ENCODE measurements around the gene HTR1D.
"Not testable (repeated sequence)": the region's sequence is repeated elsewhere in the genome, so short reads cannot be mapped to it uniquely, and the experiment has no call there.

Gene HTR1D

DNA sequence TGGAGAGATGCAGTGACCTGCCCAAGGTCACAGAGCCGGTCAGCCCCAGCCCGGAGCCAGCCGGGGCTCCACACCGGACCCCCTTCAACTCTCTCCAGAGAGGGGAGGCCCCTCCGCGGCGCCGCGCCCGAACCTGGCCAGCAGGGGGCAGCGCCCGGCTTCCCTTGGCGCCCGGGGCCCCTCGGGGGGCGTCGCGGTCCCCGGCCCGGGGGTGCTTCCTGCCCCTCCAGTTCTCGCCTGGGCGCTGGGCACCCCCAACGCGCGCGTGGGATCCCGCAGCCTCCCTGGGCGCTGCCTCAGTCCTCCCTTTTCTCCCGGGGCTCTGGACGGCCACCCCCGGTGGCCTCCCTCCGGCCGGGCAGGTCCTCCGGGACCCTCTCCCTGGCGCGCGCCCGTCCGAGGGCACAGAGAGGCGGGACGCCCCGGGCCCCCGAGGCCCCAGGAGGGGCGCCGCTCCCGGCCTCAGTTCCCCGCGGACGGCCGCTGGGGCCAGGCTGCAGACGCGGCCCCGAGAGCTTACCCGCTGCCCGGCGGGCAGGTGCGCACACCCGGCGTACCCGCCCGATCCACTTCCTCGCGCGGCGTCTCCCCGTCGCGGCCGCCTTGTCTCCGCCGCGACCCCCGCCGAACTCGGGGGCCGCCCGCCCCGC, 406 bp downstream of the HTR1D start:
- peak in 1 of 2 donors; percentile 18 for DNase-seq

GRCh38 chr1:23215751-23216449, 1.4 kb downstream of the HTR1D start:
- DNase-seq: no peak

DNA sequence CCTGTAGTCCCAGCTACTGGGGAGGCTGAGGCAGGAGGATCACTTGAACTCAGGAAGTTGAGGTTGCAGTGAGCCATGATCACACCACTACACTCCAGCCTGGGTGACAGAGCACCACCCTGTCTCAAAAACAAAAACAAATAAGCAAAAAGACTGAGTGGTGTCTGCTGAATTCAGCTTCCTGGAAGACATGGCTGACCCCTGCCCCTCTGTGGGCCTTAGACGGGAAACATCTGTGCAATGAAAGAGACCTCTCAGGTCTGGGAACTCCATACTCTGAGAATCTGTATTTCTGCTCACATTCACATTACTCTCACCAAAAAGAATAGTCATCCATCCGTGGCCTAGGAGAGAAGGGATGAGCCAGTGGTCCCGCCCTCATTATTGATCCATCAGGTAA, 2.0 kb downstream of the HTR1D start:
- DNase-seq: no peak

- DNase-seq: no peak
These were observed 2.7 kb downstream of the HTR1D start for GRCh38 chr1:23214640-23215039.

DNA sequence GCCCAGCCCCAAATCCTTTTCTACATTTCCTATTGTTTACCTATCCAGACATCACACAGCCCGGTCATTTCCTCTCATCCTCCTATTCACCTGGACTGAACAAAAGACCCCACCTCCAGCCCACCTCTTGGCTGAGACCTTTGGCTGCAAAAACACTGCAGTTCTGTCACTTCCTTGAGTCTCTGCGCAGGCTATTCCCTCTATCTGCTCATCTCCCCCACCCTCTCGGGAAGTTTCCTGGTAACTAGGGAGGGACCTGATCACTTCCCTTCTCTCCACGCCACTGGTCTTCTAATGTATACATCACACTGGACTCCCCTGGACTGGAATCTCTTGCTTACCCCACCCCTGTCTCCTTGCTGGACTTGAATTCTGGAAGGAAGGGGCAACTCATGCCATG, 5.3 kb downstream of the HTR1D start:
- no peak for DNase-seq

- no peak for DNase-seq
These were observed 6.3 kb downstream of the HTR1D start for GRCh38 chr1:23210963-23211362.

GRCh38 chr1:23210351-23210785, 6.9 kb downstream of the HTR1D start:
- no peak for DNase-seq

- peak in 1 of 2 donors; percentile 4 for DNase-seq
These were observed 7.5 kb downstream of the HTR1D start for GRCh38 chr1:23209770-23210169.

- DNase-seq: no peak
These were observed 8.8 kb downstream of the HTR1D start for GRCh38 chr1:23208527-23208926.

- not testable (repeated sequence) for DNase-seq
These were observed 9.6 kb downstream of the HTR1D start for GRCh38 chr1:23207733-23208132.

DNA sequence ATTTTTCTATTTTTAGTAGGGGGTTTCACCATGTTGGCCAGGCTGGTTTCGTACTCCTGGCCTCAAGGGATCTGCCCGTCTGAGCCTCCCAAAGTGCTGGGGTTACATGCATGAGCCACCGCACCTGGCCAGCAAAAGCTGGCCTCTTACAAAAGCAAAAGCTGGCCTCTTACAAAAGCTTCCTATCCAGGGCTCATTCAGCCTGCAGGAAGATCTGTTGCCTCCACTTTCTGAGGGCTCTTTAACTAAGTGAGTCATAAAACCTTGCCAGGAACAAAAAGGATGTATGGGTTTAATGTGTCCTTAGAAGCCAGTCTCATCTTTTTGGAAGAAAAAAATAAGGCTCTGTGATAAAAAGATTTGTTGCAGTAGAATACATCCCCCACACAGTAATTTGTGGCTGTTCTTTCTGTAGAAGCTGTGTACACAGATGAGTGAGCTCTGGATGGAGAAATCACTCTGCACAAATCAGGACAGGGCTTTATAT, 15.0 kb downstream of the HTR1D start:
- DNase-seq: no peak

- DNase-seq: no peak
These were observed 16.4 kb downstream of the HTR1D start for GRCh38 chr1:23200883-23201282.

GRCh38 chr1:23198373-23198772, 18.9 kb downstream of the HTR1D start:
- no peak for DNase-seq

DNA sequence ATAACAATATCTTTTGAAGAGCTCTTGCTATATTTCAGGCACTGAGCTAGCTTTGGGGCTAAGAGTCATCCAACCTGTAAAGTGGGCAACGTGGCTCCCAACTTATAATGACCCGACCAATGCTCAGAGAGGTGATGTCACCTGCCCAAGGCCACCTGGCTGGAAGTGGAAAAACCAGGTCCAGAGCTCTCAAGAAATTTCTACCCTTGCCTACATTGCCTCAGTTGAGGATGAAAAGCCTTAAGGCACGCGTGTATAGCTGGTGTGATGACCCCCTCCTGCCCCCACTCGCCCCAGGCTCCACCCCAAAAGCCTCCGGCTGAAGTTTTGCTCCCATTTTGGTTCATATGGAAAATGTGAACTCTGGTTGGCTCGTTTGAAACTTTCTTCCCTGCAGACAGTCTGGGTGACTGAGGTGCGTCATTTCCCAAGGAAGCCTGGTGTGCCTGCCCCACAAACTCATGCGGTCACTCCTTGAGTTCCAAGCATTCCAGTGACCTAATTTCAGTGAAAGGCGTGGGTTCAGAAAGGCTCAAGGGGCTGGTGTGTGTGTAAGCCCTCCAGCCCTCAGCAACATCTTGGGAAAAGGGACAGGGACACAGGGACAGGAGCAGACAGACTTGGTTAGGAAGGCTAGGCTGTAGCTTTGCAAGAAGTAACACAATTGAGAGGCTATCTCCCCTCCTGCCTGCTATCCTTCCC, 20.5 kb downstream of the HTR1D start:
- DNase-seq: no peak

DNA sequence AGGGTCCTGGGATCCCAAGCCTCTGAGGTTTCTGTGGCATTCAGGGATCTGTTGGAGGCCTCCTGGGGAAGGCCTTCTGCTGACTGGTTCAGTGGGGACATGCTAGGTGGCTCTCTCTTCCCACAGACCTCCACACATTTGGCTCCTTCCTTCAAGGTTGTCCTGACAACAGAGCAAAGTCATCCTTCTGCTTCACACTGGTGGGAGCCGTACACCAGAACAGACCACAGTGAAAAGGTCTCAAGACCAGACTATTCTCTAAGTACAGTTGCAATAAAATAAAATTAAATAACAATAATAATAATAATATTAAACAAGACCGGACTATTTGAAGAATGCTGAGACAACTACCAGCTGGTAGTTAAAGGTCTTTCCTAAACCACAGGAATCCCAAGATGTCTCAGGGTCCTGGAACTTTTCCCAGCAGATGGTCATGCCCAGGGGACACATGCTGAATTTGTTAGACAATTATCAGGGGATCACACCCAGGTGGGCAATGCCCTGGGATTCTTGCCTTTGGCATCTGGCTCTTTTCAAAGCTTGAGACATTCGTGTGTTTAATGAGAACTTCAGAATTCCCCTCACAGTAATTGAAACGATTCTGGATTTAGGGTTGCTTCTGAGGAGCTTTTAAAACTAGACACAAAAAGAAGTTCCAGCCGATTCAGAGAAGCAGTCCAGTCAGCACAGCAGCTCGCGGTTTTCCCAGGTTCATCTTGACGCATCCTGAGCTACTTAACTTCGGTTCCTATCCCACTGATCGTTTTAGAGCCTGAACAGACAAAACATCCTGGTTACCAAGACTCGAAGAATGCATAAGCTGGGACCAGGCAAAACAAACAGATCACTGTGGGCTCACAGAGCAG, 22.9 kb downstream of the HTR1D start:
- DNase-seq: no peak

DNA sequence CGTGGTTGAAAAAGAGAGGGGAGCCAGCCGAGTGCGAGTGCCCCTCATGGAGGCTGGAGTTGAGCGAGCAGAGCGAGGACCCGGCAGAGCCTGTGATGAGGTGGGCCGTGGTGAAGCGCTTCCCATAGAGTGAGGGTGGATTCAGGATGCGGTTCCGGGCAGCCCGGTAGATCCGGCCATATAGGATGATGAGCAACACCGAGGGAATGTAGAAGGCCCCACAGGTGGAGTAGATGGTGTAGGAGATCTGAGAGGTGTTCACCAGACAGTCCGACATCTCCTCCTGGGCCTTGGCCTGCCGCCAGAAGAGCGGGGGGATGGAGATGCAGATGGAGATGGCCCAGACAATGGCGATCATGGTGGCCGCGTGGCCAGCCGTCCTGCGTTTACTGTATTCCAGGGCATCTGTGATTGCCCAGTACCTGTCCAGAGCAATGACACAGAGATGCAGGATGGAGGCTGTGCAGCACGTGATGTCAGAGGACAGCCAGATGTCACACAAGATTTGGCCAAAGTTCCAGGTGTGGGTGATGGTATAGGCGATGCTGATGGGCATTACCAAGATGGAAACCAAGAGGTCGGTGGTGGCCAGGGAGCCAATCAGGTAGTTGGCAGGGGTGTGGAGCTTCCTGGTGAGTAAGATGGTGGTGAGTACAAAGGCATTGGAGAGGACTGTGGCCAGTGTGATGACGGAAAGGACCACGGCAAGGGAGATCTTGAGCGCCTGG, 23.7 kb downstream of the HTR1D start:
- no peak for DNase-seq

GRCh38 chr1:23191199-23191598, 26.1 kb downstream of the HTR1D start:
- DNase-seq: no peak

DNA sequence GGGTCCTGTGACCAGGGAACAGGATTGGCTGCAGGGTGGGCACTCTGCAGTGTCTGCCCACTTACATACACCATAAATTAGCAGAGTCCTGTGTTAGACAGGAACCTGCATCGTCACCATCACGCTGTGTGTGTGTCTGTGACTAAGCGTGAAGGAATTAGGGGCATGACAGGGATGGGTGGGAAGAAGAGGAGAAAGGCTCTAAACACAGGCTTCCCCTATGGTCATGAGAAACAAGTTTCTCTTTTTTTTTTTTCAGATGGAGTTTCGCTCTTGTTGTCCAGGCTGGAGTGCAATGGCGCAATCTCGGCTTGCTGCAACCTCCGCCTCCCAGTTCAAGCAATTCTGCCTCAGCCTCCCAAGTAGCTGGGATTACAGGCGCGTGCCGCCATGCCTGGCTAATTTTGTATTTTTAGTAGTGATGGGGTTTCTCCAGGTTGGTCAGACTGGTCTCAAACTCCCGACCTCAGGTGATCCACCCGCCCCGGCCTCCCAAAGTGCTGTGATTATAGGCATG, 28.3 kb downstream of the HTR1D start:
- DNase-seq: not testable (repeated sequence)

DNA sequence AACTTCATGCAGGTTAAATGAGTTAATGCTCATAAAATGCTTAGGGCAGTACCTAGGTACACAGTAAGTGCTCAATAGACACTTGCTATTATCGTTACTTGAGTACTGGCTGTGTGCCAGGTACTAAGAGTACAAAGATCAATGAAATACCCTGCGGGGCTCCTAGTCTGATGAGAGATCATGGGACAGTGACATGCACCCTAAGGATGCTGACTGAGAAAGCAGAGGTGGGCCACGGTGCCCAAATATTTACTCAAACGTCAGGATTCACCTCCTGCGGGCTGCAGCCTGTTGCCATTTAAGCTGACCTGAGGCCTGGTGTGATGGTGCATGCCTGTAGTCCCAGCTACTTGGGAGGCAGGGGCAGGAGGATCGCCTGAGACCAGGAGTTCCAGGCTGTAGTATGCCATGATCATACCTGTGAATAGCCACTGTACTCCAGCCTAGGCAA, 28.8 kb downstream of the HTR1D start:
- DNase-seq: no peak

- DNase-seq: no peak
These were observed 29.7 kb downstream of the HTR1D start for GRCh38 chr1:23187637-23188036.

DNA sequence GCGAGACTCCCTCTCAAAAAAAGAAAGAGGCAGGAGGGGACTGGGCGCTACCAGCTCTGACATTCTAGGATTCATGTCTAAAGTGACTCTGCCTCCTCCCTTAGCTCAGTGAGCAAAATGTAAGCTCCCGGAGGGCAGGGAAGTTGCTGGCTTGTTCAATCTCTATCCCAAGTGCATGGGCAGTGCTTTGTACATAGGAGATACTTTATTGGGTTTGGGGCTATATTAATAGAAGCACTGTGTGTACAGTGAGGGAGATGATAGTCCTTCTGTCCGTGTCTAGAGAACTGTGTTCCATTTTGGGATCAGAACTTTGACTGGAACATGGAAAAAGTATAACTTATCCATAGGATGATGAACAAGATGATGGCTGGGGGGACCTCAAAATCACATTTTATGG, 31.9 kb downstream of the HTR1D start:
- no peak for DNase-seq
